ENCODE data around the gene LIG4. TPM values are rescaled to one million over a fixed set of nuclear protein-coding genes. Genes with fewer than 3 reads are reported as not detected.
"Not testable (repeated sequence)": the region's sequence is repeated elsewhere in the genome, so short reads cannot be mapped to it uniquely, and the experiment has no call there.

LIG4 gene
- 5.8 TPM for polyA plus RNA-seq (2013, experiment 1 of 2; ENCODE audit: insufficient read length)
- polyA plus RNA-seq (2013, experiment 2 of 2; ENCODE audit: insufficient read length), result 5.7 TPM

DNA sequence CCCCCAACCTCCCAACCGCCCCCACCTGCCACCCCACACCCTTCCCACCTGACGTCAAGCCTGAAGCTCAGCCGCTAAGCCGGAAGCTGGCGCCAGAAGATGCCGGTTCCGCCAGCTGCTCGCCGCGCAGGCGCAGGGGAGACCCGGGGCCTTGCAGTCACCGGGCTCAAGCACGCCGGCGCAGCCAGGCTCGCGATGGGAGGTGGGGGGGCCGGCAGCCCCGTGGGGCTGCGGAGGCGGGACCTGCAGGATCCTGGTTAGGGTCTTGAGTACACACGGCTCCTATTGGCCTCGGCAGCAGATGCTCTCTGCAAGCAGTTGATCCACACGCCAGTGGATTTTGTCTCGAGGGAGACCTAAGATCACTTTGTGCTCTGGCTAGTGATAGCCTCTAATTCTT is at the start of gene LIG4:
Gene LIG4, minus strand, starts transcription at position 101 of the 400 bp plus-strand sequence. CDS start 4,268 bp downstream, outside the sequence.
- peak; percentile 91 for DNase-seq

DNA sequence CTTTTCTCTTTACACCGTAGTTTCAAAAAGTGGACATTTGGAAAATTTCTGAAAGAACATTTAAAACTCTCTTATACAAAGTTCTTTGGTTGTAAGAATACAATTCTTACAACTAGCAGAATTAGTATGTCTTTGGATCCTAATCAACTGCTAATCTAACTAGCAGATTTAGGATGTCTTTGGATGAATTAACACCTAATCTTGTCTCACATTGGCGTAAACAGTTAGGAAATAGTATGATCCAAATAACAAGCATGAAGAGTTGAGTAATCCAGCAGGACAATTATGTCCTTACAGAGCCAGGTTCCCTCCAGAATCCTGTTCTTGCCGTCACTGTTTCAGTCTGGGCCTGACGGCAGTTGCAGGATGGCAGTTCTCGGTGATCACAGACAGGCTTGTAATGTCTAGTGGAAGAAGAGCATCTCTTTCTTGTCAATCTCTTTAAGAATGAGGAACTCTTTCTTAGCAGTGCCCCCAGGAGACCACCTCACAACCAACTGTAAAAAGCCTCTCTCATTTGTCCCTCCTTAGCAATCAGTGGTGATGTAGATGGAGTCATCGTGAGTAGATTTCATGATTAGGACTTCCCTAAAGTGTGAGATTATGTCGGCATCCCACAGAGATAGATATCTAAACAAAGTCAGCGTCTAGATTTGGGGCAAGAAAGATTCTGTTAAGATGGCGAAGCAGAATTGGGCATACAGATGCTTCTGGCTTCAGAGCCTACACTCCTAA is 48.5 kb upstream of the LIG4 start:
- DNase-seq, result no peak

GRCh38 chr13:108257248-108257647 is 41.9 kb upstream of the LIG4 start:
- DNase-seq, result no peak

GRCh38 chr13:108249150-108249549 is 33.8 kb upstream of the LIG4 start:
- DNase-seq, result no peak

GRCh38 chr13:108230377-108230776 is 15.0 kb upstream of the LIG4 start:
- no peak for DNase-seq

- DNase-seq, result peak; percentile 16
Measured at GRCh38 chr13:108227651-108228272, 12.4 kb upstream of the LIG4 start.

- DNase-seq, result no peak
Measured at GRCh38 chr13:108226184-108226583, 10.8 kb upstream of the LIG4 start.

GRCh38 chr13:108225440-108225839 is 10.1 kb upstream of the LIG4 start:
- DNase-seq, result no peak

GRCh38 chr13:108223687-108224503 is 8.6 kb upstream of the LIG4 start:
- DNase-seq, result no peak

DNA sequence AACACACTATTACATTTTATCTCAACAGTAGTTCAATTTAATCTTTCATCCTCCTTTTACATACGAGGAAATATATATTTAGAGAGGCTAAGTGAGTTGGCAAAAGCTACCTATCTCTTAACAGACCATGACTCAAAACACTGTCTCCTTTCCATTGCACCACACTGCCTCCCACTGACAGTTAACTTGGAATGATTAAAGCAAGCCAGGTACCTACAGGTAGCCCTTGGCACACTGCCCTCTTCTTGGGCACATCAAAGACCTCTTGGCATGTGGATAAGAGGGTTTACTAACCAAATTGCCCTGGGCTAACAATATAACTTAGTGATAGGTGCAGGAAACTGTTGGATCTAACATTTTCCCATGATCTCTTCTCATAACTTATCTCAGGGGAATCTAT is 4.7 kb upstream of the LIG4 start:
- DNase-seq, result no peak

DNA sequence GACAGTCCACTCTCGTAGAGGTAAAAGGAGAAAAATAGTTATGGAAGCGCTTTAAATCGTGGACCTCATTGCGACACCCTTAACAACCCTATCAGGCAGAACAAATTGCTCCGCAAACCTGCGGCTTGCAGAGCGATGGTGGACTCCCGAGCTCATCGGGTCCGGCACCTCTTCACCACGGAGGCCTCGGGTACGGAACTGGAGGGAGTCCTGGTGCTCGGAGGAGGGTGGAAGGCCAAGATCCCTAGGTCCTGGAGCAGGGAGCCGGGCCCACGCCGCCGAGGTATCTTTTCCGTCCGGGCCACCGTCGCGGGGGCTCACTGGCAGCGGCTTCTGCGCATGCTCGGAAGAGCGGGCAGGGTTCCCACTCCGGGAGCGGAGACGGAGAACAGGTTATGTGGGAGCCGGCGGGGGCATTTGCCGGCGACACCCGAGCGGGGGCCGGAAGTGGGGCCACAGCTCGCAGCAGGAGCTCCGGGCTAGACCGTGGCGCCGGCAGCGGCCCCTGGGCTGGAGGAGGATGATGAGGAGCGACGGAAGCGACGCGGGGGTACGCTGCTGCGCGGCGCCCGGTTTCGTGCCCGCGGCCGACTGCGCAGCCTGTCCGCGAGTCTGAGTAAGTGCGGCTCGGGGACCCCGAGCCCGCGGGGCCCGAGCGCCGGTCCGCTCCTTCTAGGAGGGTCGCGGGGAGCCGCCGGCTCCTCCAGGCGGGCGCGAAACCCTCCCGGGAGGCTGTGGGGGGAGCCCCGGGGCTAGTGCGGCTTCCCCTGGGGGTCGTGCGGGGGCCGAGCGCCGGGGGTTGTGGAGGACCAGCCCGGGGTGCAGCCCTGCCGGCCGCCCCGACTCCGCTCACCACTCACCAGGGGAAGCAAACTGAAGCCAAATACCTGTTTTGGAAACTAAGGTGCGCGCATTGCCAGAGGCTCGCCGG is 3.0 kb upstream of the LIG4 start, which contains the start of gene ABHD13:
Gene ABHD13, plus strand, starts transcription at position 349 of the 931 bp plus-strand sequence. CDS start 10,827 bp downstream, outside the sequence.
- peak; percentile 94 for DNase-seq

- not testable (repeated sequence) for DNase-seq
Measured at GRCh38 chr13:108217307-108218043, 2.1 kb upstream of the LIG4 start.

- no peak for DNase-seq
Measured at GRCh38 chr13:108214441-108215271, 680 bp downstream of the LIG4 start.

GRCh38 chr13:108213946-108214345 is 1.4 kb downstream of the LIG4 start:
- no peak for DNase-seq

DNA sequence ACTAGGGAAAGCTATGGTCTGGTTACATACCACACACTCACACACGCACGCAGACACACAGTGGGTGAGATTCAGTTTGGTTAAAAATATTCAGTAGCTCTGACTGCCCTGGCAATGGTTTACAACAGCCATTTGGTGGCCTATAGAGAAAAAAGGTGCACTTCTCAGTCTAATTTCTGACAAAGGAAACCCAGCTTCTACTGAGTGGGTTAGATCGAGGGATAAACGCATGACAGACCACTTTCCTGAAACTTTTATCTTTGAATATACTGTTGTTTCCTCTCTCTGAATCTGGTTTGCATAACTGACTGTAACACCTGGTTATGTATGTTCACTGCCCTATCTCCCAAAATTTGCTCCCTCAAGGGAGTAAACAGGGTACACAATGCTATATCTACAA is 2.5 kb downstream of the LIG4 start:
- DNase-seq, result no peak

- no peak for DNase-seq
Measured at GRCh38 chr13:108210551-108210950, 4.8 kb downstream of the LIG4 start.

DNA sequence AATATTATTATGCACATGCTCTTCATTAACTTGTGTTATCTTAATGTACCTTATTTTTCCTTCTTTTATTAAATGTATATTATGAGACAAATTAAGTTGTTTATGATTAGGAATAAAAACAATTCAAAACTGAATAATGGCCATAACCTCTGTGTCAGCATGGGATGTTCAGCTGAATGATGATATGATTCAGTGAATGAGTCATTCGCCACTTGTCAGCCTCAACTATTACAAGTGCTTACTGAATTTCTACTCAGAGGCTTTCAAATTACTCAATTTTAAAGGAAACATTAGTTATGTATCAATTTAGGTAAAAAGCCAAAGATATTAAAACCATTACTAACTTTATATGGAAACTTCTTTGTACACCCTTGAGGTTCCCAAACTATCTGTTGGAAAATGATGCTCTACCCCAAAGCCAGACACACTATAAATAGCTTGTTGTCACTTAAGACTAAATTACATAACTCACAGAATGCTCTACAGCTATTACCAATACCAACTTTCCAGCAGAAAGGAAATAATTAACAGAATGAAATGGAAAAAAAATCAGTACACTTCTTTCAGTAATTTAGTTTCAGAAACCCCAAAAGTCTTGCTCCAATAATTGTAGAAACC is 14.4 kb downstream of the LIG4 start:
- DNase-seq, result no peak

GRCh38 chr13:108195861-108196260 is 19.5 kb downstream of the LIG4 start:
- DNase-seq, result no peak

GRCh38 chr13:108195146-108195545 is 20.2 kb downstream of the LIG4 start:
- no peak for DNase-seq

GRCh38 chr13:108194435-108194936 is 20.9 kb downstream of the LIG4 start:
- DNase-seq, result no peak

Measured in fibroblast of skin of abdomen (primary cell).